GM10248 (cell line): ENCODE results near the gene TRAPPC6A.

ENCODE experiments used
- CTCF ChIA-PET: fragments of 300-600 bp; sonication (Branson Sonifier 250); formaldehyde crosslinking; extraction: SDS; loops from one replicate; lab custom pipeline; 2021; ENCODE audit warnings: antibody characterized with exemption; lab: Yijun Ruan, JAX
- POLR2A ChIA-PET: fragments of 350-650 bp; sonication (Branson Sonifier 250); formaldehyde crosslinking; extraction: SDS; loops from one replicate; lab custom pipeline; 2020; ENCODE audit warnings: antibody characterized with exemption; lab: Yijun Ruan, JAX
- DNase-seq: peaks from one replicate; pipeline ENCODE4 v3.0.0; 2012; ENCODE audit errors: extremely low spot score
- CTCF ChIP-seq: IDR thresholded peaks from 2 replicates; pipeline ENCODE4 v1.5.1; 2012; ENCODE audit warnings: mild to moderate bottlenecking, low read depth; ENCODE audit errors: extremely low read depth, missing control alignments, control extremely low read depth

Gene TRAPPC6A

GRCh38 chr19:45130236-45130635 is 47.8 kb downstream of the TRAPPC6A start:
- CTCF ChIA-PET: no interaction called here
- DNase-seq: no peak
- TF ChIP-seq CTCF: no peak
- POLR2A ChIA-PET: no interaction called here

GRCh38 chr19:45128806-45129205 is 49.2 kb downstream of the TRAPPC6A start:
- DNase-seq: no peak
- ChIA-PET POLR2A (no interaction called here), CTCF (interaction anchor here (1.0 to 1.4 kb wide), 3 partner anchors 18 to 225 kb away, joined by 3 read pairs; no protein-coding TSS in a partner anchor)
- TF ChIP-seq CTCF: no peak

DNA sequence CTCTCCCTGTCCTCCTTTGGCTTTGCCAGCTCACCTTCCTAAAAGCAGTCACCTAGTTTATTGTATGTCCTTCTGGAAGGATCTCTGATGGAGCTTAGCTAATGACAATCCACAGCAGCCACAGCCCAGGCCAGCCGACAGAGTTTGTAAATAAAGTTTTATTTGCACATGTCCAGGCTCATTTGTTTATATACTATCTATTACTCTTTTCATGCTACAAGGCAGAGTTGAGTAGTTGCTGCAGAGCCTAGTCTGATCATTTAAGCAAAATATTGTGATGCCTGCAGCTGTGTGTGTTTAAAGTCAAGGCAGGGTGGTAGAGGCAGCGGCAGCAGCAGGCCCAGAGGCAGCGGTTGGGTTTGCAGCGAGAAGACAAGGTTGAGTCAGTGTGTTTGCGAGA is 49.9 kb downstream of the TRAPPC6A start:
- TF ChIP-seq CTCF: no peak
- no peak for DNase-seq
- ChIA-PET POLR2A (no interaction called here), CTCF (interaction anchor here (1.2 to 1.4 kb wide), 2 partner anchors 18 to 224 kb away, joined by 3 read pairs; no protein-coding TSS in a partner anchor)

DNA sequence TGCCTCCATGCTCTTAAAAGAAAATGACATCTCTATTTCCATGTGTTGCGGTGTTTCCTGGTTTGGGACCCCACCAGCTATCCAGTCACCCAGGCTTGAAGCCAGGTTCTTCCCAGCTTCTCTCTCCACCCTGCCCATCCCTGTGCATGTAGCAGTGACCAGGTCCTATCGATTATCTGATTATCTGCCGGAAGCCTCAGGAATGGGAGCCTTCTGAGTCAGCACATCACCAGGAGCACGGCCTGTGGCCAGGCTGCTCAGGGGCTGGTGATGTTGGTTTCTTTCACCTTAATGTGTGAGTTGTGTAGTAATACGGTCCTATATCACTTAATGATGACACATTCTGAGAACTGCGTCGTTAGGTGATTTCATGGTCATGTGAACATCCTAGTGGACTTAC is 51.4 kb downstream of the TRAPPC6A start:
- no peak for DNase-seq
- no peak for TF ChIP-seq CTCF
- CTCF ChIA-PET: interaction anchor here (0.7 to 3.8 kb wide), 12 partner anchors 9 to 213 kb away, joined by 3 to 44 read pairs (median 8); partner anchors contain the start of genes KLC3 and PPP1R37

GRCh38 chr19:45125975-45126493 is 52.0 kb downstream of the TRAPPC6A start:
- peak; percentile 83 for TF ChIP-seq CTCF
- ChIA-PET POLR2A (no interaction called here), CTCF (interaction anchor here (0.6 to 3.8 kb wide), 16 partner anchors 9 to 214 kb away, joined by 3 to 44 read pairs (median 4); partner anchors contain the start of genes KLC3, PPP1R37 and TRAPPC6A)
- peak; percentile 74 for DNase-seq

More for the DNA sequence above, 51.4 kb downstream of the TRAPPC6A start:
- POLR2A ChIA-PET: no interaction called here

DNA sequence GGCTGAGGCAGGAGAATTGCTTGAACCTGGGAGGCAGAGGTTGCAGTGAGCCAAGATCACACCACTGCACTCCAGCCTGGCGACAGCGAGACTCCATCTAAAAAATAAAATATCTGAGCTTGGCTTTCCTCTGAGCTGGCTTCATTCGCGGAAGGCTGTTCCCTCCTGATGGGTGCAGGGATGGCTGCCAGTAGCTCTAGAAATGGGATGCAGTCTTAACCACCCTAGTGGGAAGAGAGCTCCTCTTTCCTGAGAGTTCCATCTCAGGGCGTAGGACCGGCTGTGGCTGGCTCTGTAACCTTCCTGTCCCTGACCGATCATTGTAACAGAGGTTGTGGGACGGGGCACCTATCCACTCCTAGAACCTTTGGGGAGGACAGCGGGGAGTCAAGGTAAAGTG is 52.7 kb downstream of the TRAPPC6A start:
- POLR2A ChIA-PET: no interaction called here
- DNase-seq: no peak
- CTCF ChIA-PET: interaction anchor here (0.6 to 3.8 kb wide), 19 partner anchors 8 to 213 kb away, joined by 3 to 44 read pairs (median 4); partner anchors contain the start of genes PPP1R37 and TRAPPC6A
- TF ChIP-seq CTCF: no peak
